ENCODE measurements around the gene QPCTL. TPM values are rescaled to one million over a fixed set of nuclear protein-coding genes. Genes with fewer than 3 reads are reported as not detected.

QPCTL gene
- total RNA-seq, 4 donors from 2014 or later = 0.75 to 17.3 (median 7.2) TPM

- TF ChIP-seq CTCF (IDR thresholded peaks at IDR 0.05) = no peak
- no peak for TF ChIP-seq EP300 (IDR thresholded peaks at IDR 0.05; ENCODE audit: low read depth)
- no peak for TF ChIP-seq POLR2AphosphoS5 (IDR thresholded peaks at IDR 0.05)
- TF ChIP-seq POLR2A (IDR thresholded peaks at IDR 0.05) = no peak
- H3K36me3 ChIP-seq = peaks cover 0 to 18% (median 0%) of the 10 kb centered on the region in 4 donors
- in situ Hi-C loops (cut with MboI; ENCODE audit: low pct_ligation_motif_present in 1 of 4, low pct_unique_long_range_greater_than_20kb in 1 of 4, low sequenced_read_pairs in 3 of 4) = no loop called here
- peaks cover 4 to 16% (median 5%) of the 10 kb centered on the region in 4 donors for H3K4me1 ChIP-seq
- intact Hi-C loops (cut with DNase I; ENCODE audit: low total_unique reads) = loop anchor here (10.0 kb wide), 1 partner anchor 53 kb away; the partner anchor contains the start of gene SIX5
- no peak overlapping the region for H3K27ac ChIP-seq
- H3K9me3 ChIP-seq = no peaks in the 10 kb centered on the region
- 95% methylated on average over 70 of the region's 76 CpGs; no CpG with 5 or more reads in 1 of the 2 donors for WGBS, 2 donors (ENCODE audit: low coverage in 1 of 2)
- H3K27me3 ChIP-seq = no peaks in the 10 kb centered on the region
- H3K4me3 ChIP-seq = no peak overlapping the region
- no peak for DNase-seq
These were observed 19.6 kb downstream of the QPCTL start for GRCh38 chr19:45711851-45712698.

GRCh38 chr19:45712699-45713067 lies 20.2 kb downstream of the QPCTL start:
- Histone ChIP-seq H3K4me3 (no peak overlapping the region), H3K36me3 (peaks cover 0 to 18% (median 0%) of the 10 kb centered on the region in 4 donors), H3K27ac (no peak overlapping the region), H3K4me1 (peaks cover 5 to 16% (median 5%) of the 10 kb centered on the region in 4 donors), H3K9me3 (no peaks in the 10 kb centered on the region), H3K27me3 (no peaks in the 10 kb centered on the region)
- in situ Hi-C loops (cut with MboI; ENCODE audit: low pct_ligation_motif_present in 1 of 4, low pct_unique_long_range_greater_than_20kb in 1 of 4, low sequenced_read_pairs in 3 of 4) = no loop called here
- intact Hi-C loops (cut with DNase I; ENCODE audit: low total_unique reads) = loop anchor here (10.0 kb wide), 1 partner anchor 52 kb away; the partner anchor contains the start of gene SIX5
- 93% methylated on average over 19 of the region's 25 CpGs; no CpG with 5 or more reads in 1 of the 2 donors for WGBS, 2 donors (ENCODE audit: low coverage in 1 of 2)
- DNase-seq = no peak
- TF ChIP-seq POLR2AphosphoS5 (IDR thresholded peaks at IDR 0.05) = no peak
- TF ChIP-seq CTCF (IDR thresholded peaks at IDR 0.05) = no peak
- TF ChIP-seq POLR2A (IDR thresholded peaks at IDR 0.05) = no peak
- TF ChIP-seq EP300 (IDR thresholded peaks at IDR 0.05; ENCODE audit: low read depth) = no peak

- in situ Hi-C loops (cut with MboI; ENCODE audit: low pct_ligation_motif_present in 1 of 4, low pct_unique_long_range_greater_than_20kb in 1 of 4, low sequenced_read_pairs in 3 of 4) (no loop called here), intact Hi-C loops (cut with DNase I; ENCODE audit: low total_unique reads) (loop anchor here (10.0 kb wide), 1 partner anchor 52 kb away; the partner anchor contains the start of gene SIX5)
- no peak for TF ChIP-seq EP300 (IDR thresholded peaks at IDR 0.05; ENCODE audit: low read depth)
- TF ChIP-seq CTCF (IDR thresholded peaks at IDR 0.05) = no peak
- no peak for TF ChIP-seq POLR2AphosphoS5 (IDR thresholded peaks at IDR 0.05)
- TF ChIP-seq POLR2A (IDR thresholded peaks at IDR 0.05) = no peak
- DNase-seq = no peak
- H3K27me3 ChIP-seq = no peaks in the 10 kb centered on the region
- peaks cover 0 to 18% (median 0%) of the 10 kb centered on the region in 4 donors for H3K36me3 ChIP-seq
- no peaks in the 10 kb centered on the region for H3K9me3 ChIP-seq
- WGBS, 2 donors (ENCODE audit: low coverage in 1 of 2) = 96% methylated on average over 15 of the region's 15 CpGs; no CpG with 5 or more reads in 1 of the 2 donors
- H3K4me1 ChIP-seq = peaks cover 7 to 21% (median 9%) of the 10 kb centered on the region in 4 donors
- H3K27ac ChIP-seq = no peak overlapping the region
- no peak overlapping the region for H3K4me3 ChIP-seq
These were observed 20.7 kb downstream of the QPCTL start for GRCh38 chr19:45713141-45713540.

- peaks cover 11 to 29% (median 15%) of the 10 kb centered on the region in 4 donors for H3K4me1 ChIP-seq
- H3K36me3 ChIP-seq = peaks cover 0 to 18% (median 0%) of the 10 kb centered on the region in 4 donors
- no peak overlapping the region for H3K4me3 ChIP-seq
- H3K9me3 ChIP-seq = no peaks in the 10 kb centered on the region
- in situ Hi-C loops (cut with MboI; ENCODE audit: low pct_ligation_motif_present in 1 of 4, low pct_unique_long_range_greater_than_20kb in 1 of 4, low sequenced_read_pairs in 3 of 4) (no loop called here), intact Hi-C loops (cut with DNase I; ENCODE audit: low total_unique reads) (loop anchor here (10.0 kb wide), 1 partner anchor 50 kb away; the partner anchor contains the start of gene SIX5)
- TF ChIP-seq POLR2A (IDR thresholded peaks at IDR 0.05) = no peak
- TF ChIP-seq CTCF (IDR thresholded peaks at IDR 0.05) = no peak
- no peak for TF ChIP-seq EP300 (IDR thresholded peaks at IDR 0.05; ENCODE audit: low read depth)
- no peak for TF ChIP-seq POLR2AphosphoS5 (IDR thresholded peaks at IDR 0.05)
- DNase-seq = no peak
- 83% methylated on average over 3 of the region's 3 CpGs; no CpG with 5 or more reads in 1 of the 2 donors for WGBS, 2 donors (ENCODE audit: low coverage in 1 of 2)
- no peak overlapping the region for H3K27ac ChIP-seq
- H3K27me3 ChIP-seq = no peaks in the 10 kb centered on the region
These were observed 22.7 kb downstream of the QPCTL start for GRCh38 chr19:45715139-45715538.
